ENCODE results near the gene ANKS1B.
A peak's percentile ranks its signal among the peaks of the same experiment; 100 is the strongest.

ANKS1B gene

DNA sequence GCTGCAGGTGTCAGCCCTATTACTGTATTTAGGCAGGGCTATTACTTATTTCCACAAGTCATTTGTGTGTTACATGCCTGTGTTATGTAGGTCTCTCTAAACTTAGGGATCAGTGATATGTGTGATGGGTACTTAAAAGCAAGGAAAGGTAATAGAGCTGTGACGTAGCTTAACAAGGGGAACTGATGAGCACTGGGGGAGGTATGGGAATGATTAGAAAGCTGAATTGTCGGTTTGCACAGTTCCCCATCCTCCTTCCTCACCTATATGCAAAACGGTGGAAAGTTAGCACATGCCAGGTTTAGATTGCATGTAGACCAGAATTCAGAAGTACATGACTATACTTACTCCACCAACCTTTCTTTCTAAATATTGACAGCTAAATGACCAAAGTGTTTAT lies 831.4 kb downstream of the ANKS1B start:
- DNase-seq: no peak

DNA sequence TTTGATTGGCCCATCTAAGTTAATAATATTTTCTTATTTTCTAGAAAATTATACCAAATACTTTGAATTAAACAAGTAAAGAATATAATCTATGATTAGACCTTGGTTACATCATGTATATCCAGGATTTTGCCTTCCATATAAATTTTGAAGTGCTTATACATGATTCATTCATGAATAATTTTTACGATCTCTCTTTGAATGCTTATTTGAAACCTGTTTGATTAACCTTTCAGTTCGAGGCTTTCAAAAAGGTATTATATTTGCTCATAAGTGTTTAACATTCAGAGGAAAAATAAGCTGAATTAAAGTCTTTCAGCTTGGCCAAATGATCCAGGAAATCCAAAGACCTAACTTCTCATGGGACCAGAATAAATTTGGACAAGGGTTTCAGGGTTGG lies 832.4 kb downstream of the ANKS1B start:
- no peak for DNase-seq

DNA sequence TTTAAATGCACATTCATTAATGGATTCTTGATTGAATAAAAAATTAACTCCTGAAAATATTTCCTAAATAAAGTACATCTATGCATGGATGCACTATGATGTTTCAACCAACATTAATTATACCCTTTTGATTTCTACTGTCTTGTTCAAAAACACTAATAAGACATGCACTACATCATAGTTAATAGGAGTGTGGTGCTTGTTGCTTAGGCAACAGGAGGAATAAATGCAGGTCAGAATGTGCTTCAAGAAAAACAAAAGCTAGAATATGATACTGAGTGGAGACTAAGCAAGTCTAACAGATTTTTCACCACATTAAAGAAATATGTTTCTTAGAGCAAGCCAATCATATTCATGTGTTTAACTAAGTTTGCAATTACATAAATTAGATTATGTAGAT lies 833.0 kb downstream of the ANKS1B start:
- no peak for DNase-seq

DNA sequence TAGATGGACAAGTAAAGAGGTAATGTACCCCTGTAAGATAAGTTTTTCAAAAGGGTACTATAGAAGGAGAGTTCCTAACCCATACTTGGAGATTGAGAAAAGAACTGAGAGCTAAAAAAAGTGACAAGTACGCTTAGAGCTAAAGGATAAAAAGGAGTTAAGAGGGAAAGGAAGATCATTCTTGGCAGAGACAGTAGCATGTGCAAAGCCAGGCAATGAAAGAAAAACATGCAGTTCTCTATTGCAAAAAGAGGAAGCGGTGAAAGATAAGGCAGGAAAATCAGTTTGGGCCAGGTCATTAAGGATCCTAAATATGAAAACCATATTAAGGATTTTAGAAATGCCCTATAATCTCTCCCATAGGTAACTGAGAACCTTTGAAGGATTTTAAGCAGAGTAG lies 837.6 kb downstream of the ANKS1B start:
- no peak for DNase-seq

DNA sequence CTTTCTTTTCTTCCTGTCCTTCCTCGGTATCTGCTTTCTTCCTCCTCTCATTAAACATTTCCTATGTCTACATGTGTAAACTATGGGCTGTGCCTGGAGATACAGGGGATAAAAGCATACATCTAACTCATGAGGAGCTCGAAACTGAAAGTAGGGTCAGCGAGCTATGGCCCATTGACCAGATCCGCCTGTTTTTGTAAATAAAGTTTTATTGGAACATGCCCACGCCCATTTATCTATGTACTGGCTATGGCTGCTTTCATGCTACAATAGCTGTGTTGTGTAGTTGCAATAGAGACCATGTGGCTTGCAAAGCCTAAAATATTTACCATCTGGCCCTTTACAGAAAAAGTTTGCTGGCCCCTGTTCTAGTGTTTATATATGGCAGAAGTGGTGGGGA lies 838.0 kb downstream of the ANKS1B start:
- no peak for DNase-seq

DNA sequence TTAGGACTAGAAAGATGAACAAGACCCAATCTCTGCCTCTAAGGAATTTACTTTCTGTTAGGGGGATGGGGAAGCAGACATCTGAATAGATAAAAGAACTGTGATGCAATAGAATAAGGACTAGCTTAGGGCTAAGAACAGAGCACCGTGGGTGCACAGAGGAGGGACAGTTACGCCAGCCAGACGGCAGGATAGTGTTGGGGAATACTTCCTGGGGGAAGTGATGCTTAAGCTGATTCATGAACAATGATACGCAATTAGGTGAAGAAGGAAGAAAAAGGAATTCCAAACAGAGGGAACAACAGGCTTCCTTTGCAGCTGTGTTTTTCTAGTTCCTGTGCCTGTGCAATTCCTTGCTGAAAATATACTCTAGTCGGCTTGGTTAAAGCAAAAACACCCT lies 838.6 kb downstream of the ANKS1B start:
- DNase-seq: no peak

DNA sequence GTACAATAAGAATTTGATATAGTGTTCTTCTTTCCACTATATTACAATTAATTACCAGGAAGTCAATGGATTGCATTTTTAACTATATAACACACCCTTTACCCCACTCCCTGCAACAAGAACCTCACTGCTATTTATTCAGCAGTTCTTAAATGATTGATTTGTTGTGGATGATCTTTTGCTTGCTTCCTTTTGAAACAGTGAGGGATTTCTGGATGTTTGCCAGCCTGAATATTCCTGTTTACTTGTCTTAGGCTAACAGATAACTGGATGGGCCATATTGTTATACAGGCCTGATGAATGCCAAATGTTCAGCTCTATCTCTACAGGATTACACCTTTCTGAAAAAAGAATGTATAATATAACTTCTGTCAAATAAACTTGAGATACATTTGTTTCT lies 842.1 kb downstream of the ANKS1B start:
- DNase-seq: no peak

DNA sequence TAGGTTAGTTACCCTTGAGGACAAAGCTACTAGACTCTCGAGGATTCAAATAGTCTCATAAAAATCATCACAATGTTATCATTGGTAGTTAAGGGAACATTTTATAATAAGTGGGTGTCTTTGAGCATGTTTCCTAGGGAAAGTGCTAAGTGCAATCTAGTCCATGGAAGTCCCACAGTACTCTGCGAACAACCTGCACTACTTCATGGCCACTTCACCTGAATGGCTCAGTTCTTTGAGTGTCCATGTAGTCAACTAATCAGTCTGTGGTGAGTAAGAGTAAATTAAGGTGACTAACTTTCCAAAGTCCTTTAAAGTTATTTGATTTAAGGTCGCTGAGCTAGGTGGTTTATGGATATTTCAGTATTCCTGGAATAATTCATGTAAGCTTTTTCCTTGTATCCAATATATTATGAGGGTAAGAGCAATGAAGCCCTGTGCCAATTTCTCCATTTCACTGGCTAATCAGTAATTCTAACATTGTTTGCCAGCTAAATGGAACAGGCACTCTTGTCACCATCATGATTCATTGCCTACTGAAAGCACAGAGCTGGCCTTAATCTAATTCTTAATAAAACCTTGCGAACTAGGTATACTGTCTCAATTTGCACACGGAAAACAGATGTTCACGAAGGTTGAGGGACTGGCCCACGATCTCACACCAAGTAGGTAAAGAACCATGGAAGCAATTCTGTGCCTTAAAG lies 844.6 kb downstream of the ANKS1B start:
- no peak for DNase-seq

DNA sequence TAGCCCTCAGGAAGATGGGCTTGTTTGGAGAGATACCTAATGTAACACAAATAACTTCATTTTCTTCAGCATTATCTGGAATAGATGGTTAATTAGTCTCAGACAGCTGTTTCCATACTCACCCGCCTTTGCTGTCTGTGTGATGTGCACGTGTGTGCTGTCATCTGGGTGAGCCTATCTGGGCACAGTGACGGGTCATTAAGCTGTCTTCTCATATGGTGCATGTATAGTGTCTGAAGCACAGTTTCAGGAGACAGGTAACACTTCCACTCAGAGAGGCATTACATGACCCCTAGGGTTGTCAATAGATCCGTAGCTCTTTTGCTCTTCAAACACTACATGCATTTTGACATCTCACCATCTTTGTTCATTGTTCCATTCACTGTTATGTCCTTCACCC lies 846.3 kb downstream of the ANKS1B start:
- DNase-seq: no peak

DNA sequence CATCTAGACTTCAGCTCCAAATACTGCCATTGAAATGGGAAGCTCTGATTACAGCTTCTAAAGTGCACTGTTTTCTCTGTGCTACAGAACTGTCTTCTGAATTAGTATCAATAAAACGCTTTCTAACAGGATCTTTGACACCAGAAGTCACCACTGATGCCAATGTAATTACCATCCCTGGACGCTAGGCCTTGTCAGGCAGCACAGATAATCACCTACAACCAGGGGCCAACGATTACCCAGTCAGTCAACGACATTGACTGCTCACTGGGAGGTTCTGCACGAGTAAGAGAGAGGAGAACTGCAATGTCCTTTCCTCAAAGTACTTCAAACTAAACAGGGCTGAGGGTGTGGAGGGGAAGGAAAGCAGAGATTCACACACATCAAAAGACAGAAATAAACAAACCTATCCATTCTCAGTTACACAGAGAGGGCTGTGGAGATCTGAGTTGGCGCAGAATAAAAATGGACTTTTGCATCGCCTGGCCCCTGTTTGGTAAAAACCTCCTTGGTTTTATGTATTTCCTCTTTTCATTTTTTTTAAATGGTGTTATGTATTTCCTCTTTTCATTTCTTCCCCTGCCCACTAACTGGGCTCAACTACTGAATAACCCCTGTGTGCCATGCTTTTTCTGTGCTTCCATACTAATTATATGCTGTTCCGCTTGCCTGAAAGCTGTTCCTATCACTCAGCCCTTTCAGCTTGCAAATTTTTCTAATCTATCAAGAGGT lies 847.4 kb downstream of the ANKS1B start:
- no peak for DNase-seq

DNA sequence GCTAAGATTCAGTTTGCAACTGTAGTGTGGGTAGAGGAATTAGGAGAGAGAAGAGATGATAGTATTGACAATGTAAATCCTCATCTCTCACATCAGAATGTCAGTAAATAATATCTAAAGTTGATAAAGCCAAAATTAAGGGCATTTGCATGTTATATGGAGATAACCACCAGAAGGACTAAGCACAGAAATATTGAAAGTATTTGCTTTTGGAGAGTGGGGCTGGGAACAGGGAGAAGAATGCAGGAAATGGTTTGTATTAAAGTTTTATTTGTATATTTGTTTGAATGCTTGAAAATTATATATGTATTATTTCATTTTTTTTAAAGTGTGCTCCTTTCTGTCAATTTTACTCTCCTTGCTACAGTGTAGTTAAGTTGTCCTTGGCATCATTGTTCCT lies 848.2 kb downstream of the ANKS1B start:
- DNase-seq: no peak

DNA sequence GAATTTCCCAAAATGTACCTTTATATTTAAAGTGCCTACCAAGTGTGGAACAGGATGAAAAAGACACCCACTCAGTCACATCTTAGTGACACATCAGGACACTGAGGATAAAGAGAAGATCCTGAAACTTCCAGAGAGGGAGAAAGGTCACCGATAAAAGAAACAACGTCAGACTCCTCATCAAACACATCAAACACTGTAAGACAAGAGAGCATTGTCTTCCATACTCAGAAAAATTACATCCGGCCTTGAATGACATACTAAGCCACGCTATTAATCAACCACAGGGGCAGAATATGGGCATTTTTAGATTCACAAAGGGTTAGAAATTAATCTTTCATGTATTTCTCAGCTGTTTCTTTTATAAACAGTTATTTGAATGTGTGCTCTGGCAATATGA lies 849.4 kb downstream of the ANKS1B start:
- DNase-seq: no peak

DNA sequence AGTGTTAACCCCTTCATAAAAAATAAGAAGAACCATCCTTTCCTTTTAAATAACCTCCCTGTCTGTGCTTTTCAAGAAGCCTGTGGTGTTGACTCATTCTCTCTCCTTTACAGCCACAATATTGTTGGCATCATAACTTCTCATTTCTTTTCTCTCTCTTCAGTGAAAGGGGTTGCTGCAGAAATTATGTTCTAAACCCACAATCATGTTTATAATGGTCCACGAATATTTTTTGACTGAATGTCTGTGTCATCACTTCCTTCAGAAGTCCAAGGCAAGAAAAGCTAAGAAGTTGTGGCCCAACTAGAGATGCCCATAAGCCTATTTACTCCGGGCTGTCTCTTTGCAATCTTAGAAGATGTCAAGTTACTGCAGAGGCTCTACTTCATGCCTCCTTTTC lies 851.3 kb downstream of the ANKS1B start:
- no peak for DNase-seq

DNA sequence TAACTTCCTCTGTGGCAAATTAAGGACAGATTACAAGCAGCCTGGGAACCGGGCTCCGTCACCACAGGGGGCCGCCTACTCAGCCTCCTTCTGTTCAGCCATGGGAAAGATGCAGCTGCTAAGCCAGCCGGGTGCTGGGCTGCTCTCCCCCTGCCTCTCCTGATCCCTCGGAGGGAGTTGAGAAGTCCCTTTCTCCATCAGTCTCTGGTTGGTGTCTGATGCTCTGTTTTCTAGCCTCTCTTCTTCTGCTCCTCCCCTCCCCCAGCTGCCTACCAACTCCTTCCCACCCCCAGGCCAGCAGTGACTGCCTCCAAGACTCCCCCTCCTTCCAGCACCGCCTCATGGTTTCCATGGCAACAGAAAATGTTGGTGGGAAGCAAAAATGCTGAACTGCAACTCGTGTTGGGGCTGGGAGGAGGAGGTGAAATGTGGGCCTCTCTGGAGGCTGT lies 853.0 kb downstream of the ANKS1B start:
- DNase-seq: peak in 1 of 2 donors; percentile 30

DNA sequence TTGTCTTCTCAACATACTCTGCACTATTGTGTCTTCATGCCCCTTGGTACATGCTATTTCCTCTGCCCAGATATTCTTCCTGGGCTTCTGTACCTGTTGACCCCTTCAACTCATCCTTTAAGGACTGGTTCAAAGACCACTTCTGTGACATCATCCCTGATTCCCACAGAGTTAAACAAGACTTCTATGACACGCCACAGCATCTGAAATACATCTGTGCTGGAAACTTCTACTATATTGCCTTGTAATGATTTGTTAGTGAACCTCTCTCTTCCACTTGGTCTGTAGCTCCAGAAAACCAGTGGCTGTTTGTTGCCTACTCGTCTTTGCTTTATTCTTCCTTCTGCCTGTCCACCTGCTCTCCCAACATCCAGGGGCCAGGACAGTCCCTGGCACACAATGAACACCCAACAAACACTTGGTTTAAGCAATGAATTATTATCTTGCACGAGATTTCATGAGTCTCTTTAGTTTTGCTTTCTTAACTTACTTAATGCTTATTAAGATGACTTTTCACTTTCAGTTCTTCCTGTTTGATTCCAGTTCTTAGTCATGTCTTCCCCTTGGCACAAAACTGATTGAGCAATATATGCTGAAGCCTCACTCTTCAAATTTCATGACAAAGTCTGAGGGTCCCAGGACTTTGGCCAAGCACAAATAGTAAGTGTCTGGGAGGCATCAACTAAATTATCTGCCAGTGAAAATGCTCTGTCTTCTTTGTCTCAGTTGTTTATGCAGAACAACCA lies 853.8 kb downstream of the ANKS1B start:
- no peak for DNase-seq

DNA sequence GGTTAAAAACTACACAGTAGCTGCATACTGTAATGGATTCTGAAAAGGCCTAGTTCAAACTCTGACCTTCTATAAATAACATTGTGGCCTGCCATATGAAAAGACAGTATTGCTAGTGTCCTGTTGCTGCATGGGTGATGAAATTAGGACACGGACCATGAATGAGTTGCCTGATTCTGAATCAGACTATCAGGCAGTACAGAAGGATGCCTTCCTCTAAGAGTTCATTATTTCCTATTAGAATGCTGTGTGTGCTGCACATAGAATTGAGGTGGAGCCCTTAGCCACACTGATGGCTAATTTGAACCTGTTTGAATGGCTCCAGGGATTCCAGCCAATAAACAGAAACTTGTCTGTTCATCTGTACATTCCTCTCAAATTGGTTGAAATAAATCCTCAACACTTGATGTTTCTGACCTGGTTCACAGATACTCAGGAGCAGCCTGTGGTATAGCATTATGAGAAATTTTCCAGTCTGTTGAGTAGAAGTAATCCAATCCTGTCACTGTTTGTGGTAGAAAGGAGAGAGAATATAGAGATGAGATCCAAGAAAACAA lies 856.4 kb downstream of the ANKS1B start:
- no peak for DNase-seq

DNA sequence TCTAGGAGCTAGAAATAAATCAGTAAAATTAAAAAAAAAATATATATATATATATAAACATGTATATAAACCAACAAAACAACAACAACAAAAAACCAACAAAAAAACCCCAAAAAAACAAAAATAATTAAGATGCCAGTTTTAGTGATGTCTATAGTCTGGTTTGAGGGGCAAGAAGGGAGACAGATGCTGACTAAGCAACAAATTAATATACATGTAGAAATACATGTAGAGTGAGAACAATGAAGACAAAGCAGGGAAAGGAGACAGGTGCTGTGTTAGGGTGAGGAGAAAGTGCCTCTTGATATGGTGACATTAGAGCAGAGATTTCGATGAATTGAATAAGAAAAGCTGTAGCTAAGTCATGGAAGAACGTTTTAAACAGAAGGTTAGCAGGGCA lies 861.8 kb downstream of the ANKS1B start:
- DNase-seq: no peak

DNA sequence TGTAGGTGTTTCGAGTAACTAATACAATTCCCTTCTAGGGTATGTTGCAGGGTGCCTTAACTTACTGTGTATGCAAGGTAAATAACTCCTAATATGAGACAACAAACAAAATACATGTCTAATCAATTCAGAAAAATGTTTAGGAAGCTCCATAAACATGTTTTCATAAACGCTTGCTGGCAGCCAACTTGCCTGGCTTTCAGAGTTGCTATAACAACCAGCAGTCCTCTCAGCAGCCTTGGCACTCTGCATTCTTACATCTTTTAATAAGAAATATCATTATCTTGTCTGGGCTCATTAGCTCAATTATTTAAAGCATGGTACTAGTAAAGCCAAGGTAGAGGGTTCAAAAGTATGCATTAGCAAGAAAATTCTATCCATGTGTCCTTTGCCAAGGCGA lies 862.2 kb downstream of the ANKS1B start:
- DNase-seq: no peak

DNA sequence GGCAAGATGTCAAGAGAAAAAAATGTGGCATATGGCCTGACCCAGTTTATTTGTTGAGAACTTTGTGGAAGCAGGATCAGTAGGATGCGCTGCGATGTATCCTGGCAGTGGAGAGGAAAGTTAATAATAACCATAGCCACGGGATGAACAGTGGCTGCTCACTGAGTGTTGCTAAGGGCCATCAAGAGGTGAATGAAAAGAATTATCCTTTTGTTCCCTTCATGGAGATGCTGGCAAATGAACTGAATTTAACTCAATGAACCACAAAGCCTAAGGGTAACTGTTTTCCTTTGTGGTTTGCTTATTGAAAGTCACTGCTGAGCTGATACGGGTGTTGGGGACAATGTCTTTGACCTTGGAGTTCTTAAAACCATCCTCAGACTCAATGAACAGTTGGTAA lies 863.2 kb downstream of the ANKS1B start:
- DNase-seq: no peak

DNA sequence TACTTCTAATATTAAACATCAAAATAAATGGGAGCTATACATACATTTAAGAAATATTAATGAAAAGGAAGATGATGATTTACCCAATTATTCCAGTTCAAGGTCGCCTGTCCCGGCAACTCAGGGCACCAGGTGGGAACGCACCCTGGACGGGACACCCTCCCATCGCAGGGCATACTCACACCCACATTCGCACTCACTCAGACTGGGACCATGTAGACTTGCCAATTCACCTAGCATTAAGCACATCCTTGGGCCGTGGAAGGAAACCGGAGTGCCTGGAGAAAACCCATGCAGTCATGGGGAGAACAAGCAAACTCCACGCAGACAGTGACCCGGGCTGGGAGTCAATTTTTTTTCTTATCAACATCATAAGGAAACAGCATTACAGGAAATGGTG lies 864.8 kb downstream of the ANKS1B start:
- DNase-seq: no peak

DNA sequence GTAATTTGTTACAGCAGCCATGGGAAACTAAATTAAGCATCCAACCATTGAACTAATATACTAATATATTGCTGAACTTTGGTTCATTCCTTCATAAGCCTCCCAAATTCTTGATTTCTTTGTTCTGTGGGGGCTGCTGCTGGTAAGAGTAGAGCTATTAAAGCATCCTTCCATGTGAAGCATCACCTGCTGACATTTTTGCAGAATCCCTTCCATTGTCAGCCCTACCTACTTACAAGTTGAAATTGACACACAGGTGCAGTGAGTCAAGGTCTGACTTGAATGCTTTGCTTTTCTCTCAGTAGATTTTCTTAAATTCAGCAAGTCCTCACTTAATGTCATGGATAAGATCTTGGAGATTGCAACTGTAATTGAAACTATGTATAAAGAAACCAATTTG lies 865.3 kb downstream of the ANKS1B start:
- DNase-seq: no peak

DNA sequence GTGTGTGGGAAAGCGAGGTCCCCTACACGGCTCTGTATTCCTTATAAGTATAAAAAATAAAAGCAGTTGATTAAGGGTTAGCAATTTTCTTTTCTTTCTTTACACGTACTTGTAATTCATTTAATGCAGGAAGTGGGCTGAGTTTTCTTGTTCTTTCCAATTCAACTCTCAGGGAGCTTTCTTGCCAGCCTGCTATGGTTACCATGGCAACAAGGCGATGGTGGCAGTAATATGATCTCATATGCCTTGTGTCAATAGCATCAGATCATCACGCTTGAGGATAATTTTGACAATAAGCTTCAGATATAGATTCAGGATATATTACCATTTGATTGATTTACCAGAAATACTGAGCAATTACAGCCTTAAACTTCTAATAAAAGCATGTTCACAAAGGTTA lies 873.1 kb downstream of the ANKS1B start:
- no peak for DNase-seq

DNA sequence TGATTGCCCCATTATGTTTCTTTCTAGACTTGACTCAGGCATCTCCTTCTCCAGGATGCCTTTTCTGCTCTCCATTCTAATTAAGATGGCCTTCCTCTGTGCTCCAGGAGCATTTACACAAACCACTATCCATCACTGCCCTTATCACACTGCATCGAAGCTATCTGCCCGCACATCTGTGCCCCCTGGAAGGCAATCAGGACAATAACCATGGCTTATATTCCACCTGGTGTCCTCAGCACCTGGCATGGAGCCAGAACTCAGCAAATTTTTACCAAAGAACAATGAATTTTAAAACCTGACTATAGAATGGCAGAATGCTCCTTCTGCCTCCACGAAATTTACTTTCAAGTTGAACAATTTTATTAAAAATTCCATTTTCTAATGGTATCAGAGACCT lies 873.9 kb downstream of the ANKS1B start:
- DNase-seq: no peak

DNA sequence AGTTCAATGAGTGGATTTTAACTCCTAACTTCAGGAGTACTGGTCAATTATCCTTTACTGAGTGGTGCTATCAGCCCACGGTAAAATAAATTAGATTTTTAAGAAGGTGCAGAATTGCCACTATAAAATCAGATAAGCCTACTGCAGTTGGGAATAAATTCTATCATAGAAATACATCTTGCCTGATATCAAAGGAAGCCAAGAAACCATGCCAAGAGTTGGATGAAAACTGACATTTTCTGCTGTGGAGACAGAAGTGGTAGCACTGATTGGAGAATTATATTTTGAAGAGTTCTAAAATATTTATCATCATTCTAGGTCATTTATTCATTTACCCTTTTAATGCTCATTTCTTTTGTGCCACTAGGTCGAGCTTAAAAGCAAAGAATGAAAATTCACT lies 874.5 kb downstream of the ANKS1B start:
- no peak for DNase-seq
